GM21529 (cell line): ENCODE data around the gene CYB5A.

ENCODE experiments used
- ATAC-seq: cut with Tn5 transposase; IDR thresholded peaks from one replicate; pipeline ENCODE4 v1.9.1; 2021; ENCODE audit not compliant: unreplicated experiment

CYB5A gene

GRCh38 chr18:74249181-74249968 is 42.4 kb downstream of the CYB5A start:
- no peak for ATAC-seq

GRCh38 chr18:74248595-74248994 is 43.2 kb downstream of the CYB5A start:
- peak; percentile 82 for ATAC-seq

GRCh38 chr18:74248189-74248588 is 43.6 kb downstream of the CYB5A start:
- ATAC-seq, result no peak

GRCh38 chr18:74244554-74244953 is 47.2 kb downstream of the CYB5A start:
- ATAC-seq, result no peak

- no peak for ATAC-seq
Observed at GRCh38 chr18:74243127-74243526, 48.6 kb downstream of the CYB5A start.

GRCh38 chr18:74242438-74243096 is 49.2 kb downstream of the CYB5A start:
- no peak for ATAC-seq

GRCh38 chr18:74241970-74242369 is 49.8 kb downstream of the CYB5A start:
- no peak for ATAC-seq

- ATAC-seq, result no peak
Observed at GRCh38 chr18:74241426-74241825, 50.3 kb downstream of the CYB5A start.

GRCh38 chr18:74239567-74239966 is 52.2 kb downstream of the CYB5A start:
- no peak for ATAC-seq

- ATAC-seq, result no peak
Observed at GRCh38 chr18:74234326-74235171, 57.2 kb downstream of the CYB5A start.

GRCh38 chr18:74233933-74234325 is 57.8 kb downstream of the CYB5A start:
- no peak for ATAC-seq

GRCh38 chr18:74230922-74231714 is 60.6 kb downstream of the CYB5A start:
- no peak for ATAC-seq

- no peak for ATAC-seq
Observed at GRCh38 chr18:74229891-74230290, 61.9 kb downstream of the CYB5A start.

- no peak for ATAC-seq
Observed at GRCh38 chr18:74229005-74229404, 62.8 kb downstream of the CYB5A start.

GRCh38 chr18:74228312-74228711 is 63.5 kb downstream of the CYB5A start:
- ATAC-seq, result no peak

- ATAC-seq, result no peak
Observed at GRCh38 chr18:74226666-74227065, 65.1 kb downstream of the CYB5A start.

- no peak for ATAC-seq
Observed at GRCh38 chr18:74226156-74226555, 65.6 kb downstream of the CYB5A start.

- no peak for ATAC-seq
Observed at GRCh38 chr18:74225193-74225840, 66.4 kb downstream of the CYB5A start.

- no peak for ATAC-seq
Observed at GRCh38 chr18:74222710-74223494, 68.9 kb downstream of the CYB5A start.

GRCh38 chr18:74221081-74221480 is 70.7 kb downstream of the CYB5A start:
- no peak for ATAC-seq
